HCT116 (cell line): ENCODE data around the gene RTN4. TPM values are rescaled to one million over a fixed set of nuclear protein-coding genes. Genes with fewer than 3 reads are reported as not detected.
A peak's percentile ranks its signal among the peaks of the same experiment; 100 is the strongest.

Experiments
- ATAC-seq: fragments of 200-7000 bp; cut with Tn5 transposase; 2 replicates; pipeline ENCODE4 v1.9.1; 2020; ENCODE audit warnings: mild to moderate bottlenecking, moderate library complexity
- BruUV-seq: library from RNA; stranded (reverse); fragments of 400-500 nt; replicated peaks from 2 replicates; lab custom pipeline; 2021; lab: Mats Ljungman, UMichigan
- CTCF ChIA-PET: fragments of 300-600 bp; sonication (Branson Sonifier 250); formaldehyde crosslinking; loops from one replicate; lab custom pipeline; 2021; ENCODE audit warnings: antibody characterized with exemption; lab: Charles Lee
- POLR2A ChIA-PET: fragments of 300-600, 350-600 bp; sonication (Branson Sonifier 250); formaldehyde crosslinking; loops from one replicate; lab custom pipeline; 2021; ENCODE audit warnings: antibody characterized with exemption; lab: Charles Lee
- RAD21 ChIA-PET, 2 experiments: fragments of 300-600 bp; sonication (Branson Sonifier 250); formaldehyde crosslinking; loops; one replicate each; lab custom pipeline; 2023; ENCODE audit warnings: low total read pairs in 2 of 2; ENCODE audit not compliant: uncharacterized antibody in 2 of 2, unreplicated experiment in 2 of 2, low non-redundant PET in 1 of 2; lab: Charles Lee
- DNase-seq: peaks from one replicate; pipeline ENCODE4 v3.0.0-alpha.2; 2010; ENCODE audit warnings: low read depth, low spot score
- H2AFZ ChIP-seq: fragments of 200-600 bp; shearing (Covaris generic), sonication (generic); 2 replicates; pipeline ENCODE4 v1.6.1; 2017; ENCODE audit warnings: low read depth, mixed run types, mixed read lengths, antibody characterized with exemption, low read length; ENCODE audit not compliant: poor library complexity, severe bottlenecking
- H3K27ac ChIP-seq: 2 replicates; pipeline ENCODE4 v1.5.1; 2012; ENCODE audit warnings: low read depth, low read length
- H3K27me3 ChIP-seq: fragments of 200-600 bp; sonication (generic); 2 replicates; pipeline ENCODE4 v1.6.1; 2016; ENCODE audit warnings: mixed run types, low read length, mixed read lengths; ENCODE audit not compliant: insufficient read depth
- H3K36me3 ChIP-seq, 2 experiments: fragments of 200-500 bp in 1 of 2; fragments of 200-600 bp in 1 of 2; sonication (Bioruptor generic) in 1 of 2; sonication (generic) in 1 of 2; 2 replicates each; pipeline versions ENCODE4 v1.5.1 to v1.6.1; 2014 to 2016; ENCODE audit warnings: low read length in 2 of 2, inconsistent platforms in 1 of 2, mixed read lengths in 1 of 2, mixed run types in 1 of 2; ENCODE audit not compliant: insufficient read depth in 2 of 2, control insufficient read depth in 1 of 2
- H3K4me1 ChIP-seq, 2 experiments: fragments of 200-600 bp in 1 of 2; sonication (generic) in 1 of 2; 2 replicates each; pipeline versions ENCODE4 v1.5.1 to v1.6.1; 2012 to 2017; ENCODE audit warnings: low read length in 2 of 2, inconsistent platforms in 1 of 2, mild to moderate bottlenecking in 1 of 2, mixed read lengths in 1 of 2, mixed run types in 1 of 2, moderate library complexity in 1 of 2; ENCODE audit not compliant: insufficient read depth in 2 of 2, control insufficient read depth in 1 of 2
- H3K4me2 ChIP-seq: fragments of 200-600 bp; sonication (generic); 2 replicates; pipeline ENCODE4 v1.6.1; 2017; ENCODE audit warnings: mixed run types, low read length, mixed read lengths
- H3K4me3 ChIP-seq, 2 experiments: fragments of 200-600 bp in 1 of 2; sonication (generic) in 1 of 2; replicated peaks in 1 of 2; 2 replicates each; pipeline ENCODE4 v1.5.1; 2011 to 2016; ENCODE audit warnings: low read length in 2 of 2, control low read depth in 1 of 2, low read depth in 1 of 2, mild to moderate bottlenecking in 1 of 2, mixed read lengths in 1 of 2, mixed run types in 1 of 2
- H3K79me2 ChIP-seq: fragments of 200-600 bp; sonication (generic); 2 replicates; pipeline ENCODE4 v1.6.1; 2017; ENCODE audit warnings: mild to moderate bottlenecking, mixed run types, low read length, moderate library complexity, mixed read lengths; ENCODE audit not compliant: insufficient read depth
- H3K9ac ChIP-seq: fragments of 200-600 bp; sonication (generic); 2 replicates; pipeline ENCODE4 v1.6.1; 2016; ENCODE audit warnings: low read length, mixed read lengths
- H3K9me2 ChIP-seq: fragments of 200-600 bp; sonication (generic), shearing (Covaris generic); 2 replicates; pipeline ENCODE4 v1.6.1; 2017; ENCODE audit warnings: mixed run types, mild to moderate bottlenecking, moderate library complexity; ENCODE audit not compliant: insufficient read depth
- H3K9me3 ChIP-seq, 2 experiments: fragments of 200-500 bp in 1 of 2; fragments of 200-600 bp in 1 of 2; sonication (Bioruptor generic) in 1 of 2; sonication (generic) in 1 of 2; 2 replicates each; pipeline ENCODE4 v1.6.1; 2014 to 2017; ENCODE audit warnings: low read length in 2 of 2, mixed read lengths in 2 of 2, inconsistent platforms in 1 of 2, low read depth in 1 of 2, mild to moderate bottlenecking in 1 of 2, mixed run types in 1 of 2, moderate library complexity in 1 of 2; ENCODE audit not compliant: control insufficient read depth in 1 of 2, insufficient read depth in 1 of 2
- H4K20me1 ChIP-seq: fragments of 200-600 bp; sonication (generic), shearing (Covaris generic); 2 replicates; pipeline ENCODE4 v1.6.1; 2017; ENCODE audit warnings: mixed run types, mild to moderate bottlenecking, moderate library complexity; ENCODE audit not compliant: insufficient read depth
- CTCF ChIP-seq, 3 experiments: fragments of 200-600 bp in 1 of 3; sonication (generic) in 1 of 3; IDR thresholded peaks in 2 of 3; conservative IDR thresholded peaks in 1 of 3; 2 replicates each; pipeline ENCODE4 v1.5.1; 2012 to 2017; ENCODE audit warnings: low read depth in 2 of 3, low read length in 2 of 3, antibody characterized with exemption in 1 of 3, borderline replicate concordance in 1 of 3, control low read depth in 1 of 3, mild to moderate bottlenecking in 1 of 3, mixed read lengths in 1 of 3, mixed run types in 1 of 3, moderate library complexity in 1 of 3; ENCODE audit not compliant: insufficient read depth in 1 of 3
- EZH2 ChIP-seq: fragments of 200-600 bp; sonication (generic); IDR thresholded peaks from 2 replicates; pipeline ENCODE4 v1.6.1; 2017; ENCODE audit warnings: antibody characterized with exemption, mixed run types
- POLR2AphosphoS5 ChIP-seq: IDR thresholded peaks from 2 replicates; pipeline ENCODE4 v1.6.1; 2011; ENCODE audit warnings: mild to moderate bottlenecking, low read depth, low read length, moderate library complexity
- RAD21 ChIP-seq: IDR thresholded peaks from 2 replicates; pipeline ENCODE4 v1.6.1; 2012; ENCODE audit warnings: low read depth, mild to moderate bottlenecking
- SP1 ChIP-seq: IDR thresholded peaks from 2 replicates; pipeline ENCODE4 v1.6.1; 2012; ENCODE audit warnings: low read depth
- TCF7L2 ChIP-seq: IDR thresholded peaks from 2 replicates; pipeline ENCODE4 v1.7.0; 2011; ENCODE audit warnings: borderline replicate concordance, inconsistent platforms; ENCODE audit not compliant: insufficient read depth, insufficient read length; ENCODE audit errors: extremely low read depth
- intact Hi-C: fragments of 100-400 bp; cut with micrococcal nuclease; formaldehyde crosslinking; loops from 2 replicates; pipeline ENCODE4 v1.10.0; 2022
- total RNA-seq: library from RNA; stranded (reverse); gene quantifications from one replicate; pipeline ENCODE4 v1.2.1, GENCODE V29; 2021; ENCODE audit not compliant: unreplicated experiment

Gene RTN4
- total RNA-seq, 1 experiment from 2014 or later, result 221 TPM

DNA sequence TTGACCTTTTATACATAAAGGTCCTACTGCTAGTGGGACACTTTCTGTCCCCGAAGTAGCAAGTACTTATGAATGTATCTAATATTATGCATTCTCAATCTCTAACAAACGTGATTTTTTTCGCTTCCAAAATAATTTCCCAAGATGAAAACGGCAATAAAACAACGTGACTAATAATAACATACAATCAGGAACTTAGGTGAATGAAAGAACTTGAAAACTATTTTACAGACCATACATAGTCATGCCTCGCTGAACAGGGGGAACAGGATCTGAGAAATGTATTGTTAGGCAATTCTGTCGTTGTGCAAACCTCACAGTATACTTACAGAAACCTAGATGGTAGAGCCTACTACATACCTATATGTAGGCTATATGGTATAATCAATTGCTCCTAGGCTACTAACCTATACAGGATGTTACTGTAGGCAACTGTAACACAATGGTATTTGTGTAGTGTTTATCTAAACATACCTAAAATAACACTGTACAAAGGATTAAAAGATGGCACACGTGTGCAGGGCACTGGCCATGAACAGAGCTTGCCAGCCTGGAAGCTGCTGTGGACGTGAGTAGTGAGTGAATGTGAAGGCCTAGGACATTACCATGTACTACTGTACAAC, 2.5 kb downstream of the RTN4 start:
- no peaks in the 10 kb centered on the region for H3K27me3 ChIP-seq
- ATAC-seq (no peak), DNase-seq (no peak)
- H3K9ac ChIP-seq, result peak overlapping the region; percentile 97
- H2AFZ ChIP-seq, result no peak overlapping the region
- no peak for TF ChIP-seq RAD21
- peak; percentile 31; the same call in 1 of the 2 replicates for TF ChIP-seq POLR2AphosphoS5
- ChIA-PET CTCF (interaction anchor here (0.9 to 1.6 kb wide), 5 partner anchors 10 to 148 kb away, joined by 3 to 7 read pairs (median 6); no protein-coding TSS in a partner anchor), POLR2A (interaction anchor here (1.1 to 1.8 kb wide), 8 partner anchors 8 to 148 kb away, joined by 3 to 5 read pairs (median 4); no protein-coding TSS in a partner anchor), RAD21 (interaction anchor here in 1 of 2 experiments (1.3 kb wide), 1 partner anchor 148 kb away, joined by 5 read pairs; no protein-coding TSS in a partner anchor)
- peaks cover 0 to 10% of the 10 kb centered on the region in 2 experiments; a peak in 1 of 4 replicates for H3K36me3 ChIP-seq
- peaks cover 77% of the 10 kb centered on the region for H3K79me2 ChIP-seq
- H3K4me3 ChIP-seq, result peak overlapping the region; percentile 90 to 93
- H3K9me3 ChIP-seq, result no peaks in the 10 kb centered on the region
- BruUV-seq, result no TSS peak
- peaks cover 39% of the 10 kb centered on the region for H4K20me1 ChIP-seq
- no peaks in the 10 kb centered on the region for H3K9me2 ChIP-seq
- peak overlapping the region; percentile 90; the same call in 1 of the 2 replicates for H3K27ac ChIP-seq
- H3K4me2 ChIP-seq, result peak overlapping the region; percentile 82
- peaks cover 30 to 60% of the 10 kb centered on the region in 2 experiments for H3K4me1 ChIP-seq
- intact Hi-C loops, result no loop called here

- Histone ChIP-seq H3K4me2 (no peak overlapping the region), H3K27ac (no peak overlapping the region), H3K27me3 (no peaks in the 10 kb centered on the region), H3K4me3 (no peak overlapping the region), H3K9me2 (no peaks in the 10 kb centered on the region), H2AFZ (no peak overlapping the region), H3K36me3 (peaks cover 0 to 10% of the 10 kb centered on the region in 2 experiments; a peak in 1 of 4 replicates), H3K79me2 (peaks cover 89% of the 10 kb centered on the region), H4K20me1 (peaks cover 57% of the 10 kb centered on the region), H3K9me3 (no peaks in the 10 kb centered on the region), H3K9ac (no peak overlapping the region), H3K4me1 (peaks cover 21 to 42% of the 10 kb centered on the region in 2 experiments)
- no peak for ATAC-seq
- no peak for DNase-seq
- no TSS peak for BruUV-seq
- TF ChIP-seq CTCF (IDR thresholded peaks at IDR 0.05 in 2 of 3, conservative IDR thresholded peaks at IDR 0.05 in 1 of 3; ENCODE audit: borderline replicate concordance in 1 of 3, insufficient read depth in 1 of 3, low read depth in 2 of 3, low read length in 2 of 3), result no peak
- TF ChIP-seq SP1, result no peak
- no peak for TF ChIP-seq POLR2AphosphoS5
- no peak for TF ChIP-seq TCF7L2
- TF ChIP-seq EZH2, result no peak
- RAD21 ChIA-PET, result no interaction called here
- POLR2A ChIA-PET, result no interaction called here
- CTCF ChIA-PET, result no interaction called here
- intact Hi-C loops, result no loop called here
Observed at GRCh38 chr2:55045780-55046179, 4.5 kb downstream of the RTN4 start.
